K562 (cell line): ENCODE results near the gene ERICH2. TPM values are rescaled to one million over a fixed set of nuclear protein-coding genes. Genes with fewer than 3 reads are reported as not detected.

ENCODE experiments used
- ATAC-seq: fragments of 200-7000 bp; cut with Tn5 transposase; 3 replicates; pipeline ENCODE4 v1.9.1; 2020; ENCODE audit warnings: moderate library complexity
- BruUV-seq: library from RNA; stranded (reverse); fragments of 400-500 nt; replicated peaks from 2 replicates; lab custom pipeline; 2021; lab: Mats Ljungman, UMichigan
- CTCF ChIA-PET: fragments of 300-600 bp; formaldehyde crosslinking; extraction: SDS; loops from one replicate; lab custom pipeline; 2021; ENCODE audit warnings: low intra/inter-chr PET ratio; lab: Yijun Ruan, JAX
- POLR2A ChIA-PET: fragments of 300-600, 350-650 bp; sonication (Branson Sonifier 250); formaldehyde crosslinking; extraction: SDS; loops from one replicate; lab custom pipeline; 2021; ENCODE audit warnings: antibody characterized with exemption, inconsistent platforms; lab: Yijun Ruan, JAX
- DNase-seq, 4 experiments: peaks; one replicate each; pipeline versions ENCODE4 v3.0.0 to v3.0.0-alpha.2; 2011 to 2018; ENCODE audit warnings: low spot score in 3 of 4, mixed read lengths in 3 of 4; ENCODE audit errors: extremely low read depth in 1 of 4
- FAIRE-seq: peaks from 2 replicates; lab custom pipeline; 2011; peaks lifted over from hg19 to GRCh38; lab: Jason Lieb, UNC
- H2AFZ ChIP-seq: 2 replicates; pipeline ENCODE4 v1.6.0; 2011; ENCODE audit warnings: low read depth, low read length, control low read depth, inconsistent platforms
- H3K27ac ChIP-seq: fragments of 200-600 bp; 3 replicates; pipeline ENCODE4 v1.8.0; 2011; ENCODE audit warnings: low read depth, mild to moderate bottlenecking, control low read depth, inconsistent platforms, low read length, moderate library complexity, mixed read lengths; ENCODE audit errors: extremely low read depth
- H3K27me3 ChIP-seq, 2 experiments: fragments of 300-600 bp in 1 of 2; 2 replicates in 1 of 2; 3 replicates in 1 of 2; pipeline versions ENCODE4 v1.6.0 to v1.8.0; 2011; ENCODE audit warnings: inconsistent platforms in 2 of 2, low read length in 2 of 2, mild to moderate bottlenecking in 1 of 2, mixed read lengths in 1 of 2, moderate library complexity in 1 of 2; ENCODE audit not compliant: control insufficient read depth in 2 of 2, insufficient read depth in 2 of 2
- H3K36me3 ChIP-seq: fragments of 300-600 bp; 3 replicates; pipeline ENCODE4 v1.8.0; 2011; ENCODE audit warnings: mild to moderate bottlenecking, low read length, inconsistent platforms; ENCODE audit not compliant: control insufficient read depth, insufficient read depth
- H3K4me1 ChIP-seq, 2 experiments: fragments of 200-600 bp in 1 of 2; replicated peaks in 1 of 2; 2 replicates in 1 of 2; 3 replicates in 1 of 2; pipeline versions ENCODE4 v1.5.1 to v1.8.0; 2011; ENCODE audit warnings: inconsistent platforms in 2 of 2, low read length in 2 of 2, mild to moderate bottlenecking in 1 of 2, mixed read lengths in 1 of 2, moderate library complexity in 1 of 2; ENCODE audit not compliant: control insufficient read depth in 2 of 2, insufficient read depth in 2 of 2
- H3K4me2 ChIP-seq: 2 replicates; pipeline ENCODE4 v1.6.1; 2011; ENCODE audit warnings: low read length, control low read depth, inconsistent platforms, mixed read lengths; ENCODE audit not compliant: insufficient read depth
- H3K4me3 ChIP-seq: fragments of 200-600 bp; sonication (generic), shearing (Covaris generic); 2 replicates; pipeline ENCODE4 v1.5.1; 2016; ENCODE audit warnings: control low read depth, inconsistent platforms
- H3K79me2 ChIP-seq: fragments of 200-600 bp; 3 replicates; pipeline ENCODE4 v1.8.0; 2011; ENCODE audit warnings: low read length, inconsistent platforms; ENCODE audit not compliant: control insufficient read depth, insufficient read depth
- H3K9ac ChIP-seq, 2 experiments: 2 replicates each; pipeline versions ENCODE4 v1.6.0 to v1.6.1; 2011; ENCODE audit warnings: low read depth in 2 of 2, low read length in 2 of 2, control low read depth in 1 of 2, inconsistent platforms in 1 of 2, mild to moderate bottlenecking in 1 of 2, mixed read lengths in 1 of 2; ENCODE audit not compliant: insufficient read depth in 1 of 2
- H3K9me1 ChIP-seq: one replicate; pipeline ENCODE4 v1.6.0; 2011; ENCODE audit warnings: inconsistent platforms, mild to moderate bottlenecking, low read length, moderate library complexity; ENCODE audit not compliant: control insufficient read depth, insufficient read depth
- H3K9me3 ChIP-seq: replicated peaks from 2 replicates; pipeline ENCODE4 v1.5.1; 2011; ENCODE audit warnings: low read depth, low read length, inconsistent platforms; ENCODE audit not compliant: control insufficient read depth, insufficient read depth
- H4K20me1 ChIP-seq: replicated peaks from 2 replicates; pipeline ENCODE4 v1.6.1; 2011; ENCODE audit warnings: low read length, inconsistent platforms, mixed read lengths; ENCODE audit not compliant: control insufficient read depth, insufficient read depth
- THRAP3 ChIP-seq: fragments of 450-650 bp; IDR thresholded peaks from 2 replicates; pipeline ENCODE4 v1.6.1; 2016; ENCODE audit warnings: mild to moderate bottlenecking, inconsistent platforms, borderline replicate concordance
- WGBS: fragments of 100-300 bp; shearing (Covaris generic); methylation state at CpG from one replicate; pipeline ENCODE4 v1.1.6; 2016; ENCODE audit warnings: low coverage, mixed read lengths; ENCODE audit not compliant: insufficient coverage; ENCODE audit errors: missing lambda C conversion rate; 5-methylcytosine and 5-hydroxymethylcytosine counted together
- in situ Hi-C: fragments of 300-500 bp; cut with MboI; formaldehyde crosslinking; loops from 4 replicates; pipeline ENCODE4 v1.15.0; 2018; ENCODE audit warnings: inconsistent platforms, mixed read lengths
- intact Hi-C: fragments of 100-400 bp; cut with micrococcal nuclease; formaldehyde crosslinking; loops from 2 replicates; pipeline ENCODE4 v1.14.2; 2022
- polyA plus RNA-seq, 8 experiments: library from polyadenylated mRNA; depleted of rRNA in 4 of 8; stranded (reverse) in 5 of 8; unstranded in 3 of 8; fragments of >200 nt; fragmentation: Nextera tagmentation in 2 of 8; fragmentation: Illumina TruSeq in 1 of 8; extraction: Ambion mirVana in 2 of 8; extraction: Trizol in 1 of 8; gene quantifications; 2 replicates each; pipeline versions ENCODE4 v1.2.1 to v1.2.3, GENCODE V29; 2011 to 2014; ENCODE audit warnings: inconsistent platforms in 1 of 8, missing spikeins in 1 of 8
- total RNA-seq, 7 experiments: library from RNA; depleted of rRNA in 6 of 7; stranded (reverse); fragments of >200 nt in 6 of 7; fragmentation: Illumina TruSeq in 2 of 7; extraction: Trizol in 2 of 7; gene quantifications; 2 replicates each; pipeline versions ENCODE4 v1.2.1 to v1.2.3, GENCODE V29; 2011 to 2021; ENCODE audit warnings: low replicate concordance in 1 of 7
- TF ChIP-seq, protein P1 (sequence below): sonication (generic); formaldehyde crosslinking; IDR thresholded peaks from 2 replicates; pipeline ENCODE4 v1.8.1; 2023; ENCODE audit warnings: mild to moderate bottlenecking, missing genetic modification reagents

Gene ERICH2
- total and polyA plus RNA-seq, 9 of the 15 experiments (the other 6 are each of a cell fraction or from before 2014, with no cell fraction given) = 0.85 to 2.4 (median 1.6) TPM

- 77% methylated on average over 30 of the region's 30 CpGs for WGBS
- TF ChIP-seq, protein P1, sequence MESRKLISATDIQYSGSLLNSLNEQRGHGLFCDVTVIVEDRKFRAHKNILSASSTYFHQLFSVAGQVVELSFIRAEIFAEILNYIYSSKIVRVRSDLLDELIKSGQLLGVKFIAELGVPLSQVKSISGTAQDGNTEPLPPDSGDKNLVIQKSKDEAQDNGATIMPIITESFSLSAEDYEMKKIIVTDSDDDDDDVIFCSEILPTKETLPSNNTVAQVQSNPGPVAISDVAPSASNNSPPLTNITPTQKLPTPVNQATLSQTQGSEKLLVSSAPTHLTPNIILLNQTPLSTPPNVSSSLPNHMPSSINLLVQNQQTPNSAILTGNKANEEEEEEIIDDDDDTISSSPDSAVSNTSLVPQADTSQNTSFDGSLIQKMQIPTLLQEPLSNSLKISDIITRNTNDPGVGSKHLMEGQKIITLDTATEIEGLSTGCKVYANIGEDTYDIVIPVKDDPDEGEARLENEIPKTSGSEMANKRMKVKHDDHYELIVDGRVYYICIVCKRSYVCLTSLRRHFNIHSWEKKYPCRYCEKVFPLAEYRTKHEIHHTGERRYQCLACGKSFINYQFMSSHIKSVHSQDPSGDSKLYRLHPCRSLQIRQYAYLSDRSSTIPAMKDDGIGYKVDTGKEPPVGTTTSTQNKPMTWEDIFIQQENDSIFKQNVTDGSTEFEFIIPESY (CRISPR knock-in tag) = peak; percentile 20; the same call in 1 of the 2 replicates
- no peak for TF ChIP-seq THRAP3
- Histone ChIP-seq H3K9ac (no peak overlapping the region), H3K9me1 (no peaks in the 10 kb centered on the region), H3K79me2 (no peaks in the 10 kb centered on the region; the same call in 2 of the 3 replicates), H3K27ac (no peak overlapping the region), H3K27me3 (peaks cover 0 to 7% of the 10 kb centered on the region in 2 experiments; a peak in 1 of 5 replicates), H3K36me3 (no peaks in the 10 kb centered on the region), H3K4me3 (no peak overlapping the region), H3K4me1 (peaks cover 6 to 73% of the 10 kb centered on the region in 2 experiments), H3K9me3 (no peaks in the 10 kb centered on the region; the same call in 1 of the 2 replicates), H2AFZ (no peak overlapping the region), H3K4me2 (no peak overlapping the region), H4K20me1 (no peaks in the 10 kb centered on the region)
- ATAC-seq (no peak), DNase-seq (no peak), FAIRE-seq (no peak)
- in situ Hi-C loops = loop anchor here (10.0 to 25.0 kb wide), 2 partner anchors 454 to 882 kb away; no protein-coding TSS in a partner anchor
- ChIA-PET CTCF (no interaction called here), POLR2A (interaction anchor here (0.5 to 0.9 kb wide), 4 partner anchors 8 to 580 kb away, joined by 3 read pairs; no protein-coding TSS in a partner anchor)
- BruUV-seq = TSS peak; percentile 43
- intact Hi-C loops = loop anchor here (10.0 kb wide), 1 partner anchor 294 kb away; no protein-coding TSS in a partner anchor
Measured at GRCh38 chr2:170818752-170819470, 48.7 kb downstream of the ERICH2 start.
